CD4-positive, alpha-beta T cell treated with Interleukin-15 for 4 hours (primary cell): ENCODE results near the gene ZC3H4.

ENCODE experiments used
- DNase-seq: peaks from one replicate; pipeline ENCODE4 v3.0.0-alpha.2; 2020; ENCODE audit warnings: low spot score

Gene ZC3H4

GRCh38 chr19:47047763-47048405 lies 65.7 kb downstream of the ZC3H4 start:
- peak; percentile 71 for DNase-seq

DNA sequence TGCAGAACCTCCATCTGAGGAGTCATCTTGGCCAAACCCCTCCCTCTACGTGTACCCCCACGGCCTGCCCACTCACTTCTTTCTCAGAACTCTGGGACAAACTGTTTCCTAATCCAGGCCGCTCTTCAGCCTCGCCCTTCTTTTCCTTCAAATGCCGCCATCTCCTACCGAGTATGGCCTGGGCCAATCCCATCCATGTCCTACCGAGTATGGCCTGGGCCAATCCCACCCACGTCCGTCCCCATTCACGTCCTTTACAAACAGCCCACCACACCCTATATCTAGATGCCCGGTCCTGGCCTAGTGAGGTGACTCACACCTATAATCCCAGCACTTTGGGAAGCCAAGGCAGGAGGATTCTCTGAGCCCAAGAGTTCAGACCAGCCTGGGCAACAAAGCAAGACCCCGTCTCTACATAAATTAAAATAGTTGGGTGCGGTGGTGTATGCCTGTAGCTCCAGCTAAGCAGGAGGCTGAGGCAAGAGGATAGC lies 66.3 kb downstream of the ZC3H4 start:
- no peak for DNase-seq

DNA sequence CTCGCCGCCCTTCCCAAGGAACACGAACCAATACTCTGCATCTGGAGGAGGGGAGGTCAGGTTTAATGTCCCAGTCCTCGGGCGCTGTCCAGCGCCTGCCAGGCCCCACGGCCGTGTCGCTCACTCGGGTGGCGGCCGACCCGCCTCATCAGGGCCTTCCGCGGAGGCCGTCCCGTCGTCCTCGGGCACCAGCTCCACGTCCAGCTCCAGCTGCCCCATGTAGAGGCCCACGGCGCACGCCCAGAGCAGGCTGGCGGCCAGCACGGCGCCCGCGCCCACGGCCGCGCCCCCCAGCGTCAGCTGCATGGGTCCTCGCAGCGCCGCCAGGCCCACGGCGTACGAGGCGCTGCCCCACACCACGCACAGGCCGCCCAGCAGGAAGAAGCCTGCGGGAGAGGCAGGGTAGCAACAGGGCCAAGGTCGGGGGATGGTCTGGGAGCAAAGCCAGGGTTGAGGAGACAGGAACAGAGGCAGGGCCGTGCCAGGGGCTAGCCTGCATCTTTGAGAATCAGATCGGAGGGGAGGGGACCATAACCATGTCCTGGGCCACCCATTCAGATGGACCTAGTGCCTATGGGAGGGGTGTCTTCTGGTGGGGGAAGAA lies 67.6 kb downstream of the ZC3H4 start:
- no peak for DNase-seq

DNA sequence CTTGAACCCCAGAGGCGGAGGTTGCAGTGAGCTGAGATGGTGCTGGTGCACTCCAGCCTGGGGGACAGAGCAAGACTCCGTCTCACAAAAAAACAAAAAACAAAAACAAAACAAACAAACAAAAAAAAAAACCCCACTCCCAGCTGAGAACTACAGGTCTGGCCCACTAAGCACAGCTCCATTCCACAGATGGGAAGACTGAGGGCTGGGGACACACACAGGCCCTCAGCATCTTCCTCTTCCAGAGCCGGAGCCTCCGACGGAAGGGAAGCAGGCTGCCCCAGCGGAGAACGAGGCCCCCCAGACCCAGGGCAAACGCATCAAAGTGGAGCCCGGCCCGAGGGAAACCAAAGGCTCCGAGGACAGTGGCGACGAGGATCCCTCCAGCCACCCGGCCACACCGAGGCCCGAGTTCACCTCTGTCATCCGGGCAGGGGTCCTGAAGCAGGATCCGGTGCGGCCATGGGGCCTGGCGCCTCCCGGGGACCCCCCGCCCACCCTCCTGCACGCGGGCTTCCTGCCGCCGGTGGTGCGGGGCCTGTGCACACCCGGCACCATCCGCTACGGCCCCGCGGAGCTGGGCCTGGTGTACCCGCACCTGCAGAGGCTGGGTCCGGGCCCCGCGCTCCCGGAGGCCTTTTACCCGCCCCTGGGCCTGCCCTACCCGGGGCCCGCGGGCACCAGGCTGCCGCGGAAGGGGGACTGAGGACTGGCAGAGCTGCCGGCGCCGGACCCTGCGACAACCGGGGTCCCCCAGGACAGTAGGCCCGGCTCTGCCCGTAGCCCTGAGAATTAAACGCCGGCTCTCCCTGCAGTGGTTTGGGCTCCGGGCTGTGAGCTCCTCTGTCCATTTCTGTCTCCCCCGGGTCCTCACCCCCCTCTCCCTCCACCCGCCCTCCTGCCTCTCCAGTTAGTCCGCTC lies 68.4 kb downstream of the ZC3H4 start:
- no peak for DNase-seq

GRCh38 chr19:47040869-47041268 lies 72.7 kb downstream of the ZC3H4 start:
- no peak for DNase-seq

DNA sequence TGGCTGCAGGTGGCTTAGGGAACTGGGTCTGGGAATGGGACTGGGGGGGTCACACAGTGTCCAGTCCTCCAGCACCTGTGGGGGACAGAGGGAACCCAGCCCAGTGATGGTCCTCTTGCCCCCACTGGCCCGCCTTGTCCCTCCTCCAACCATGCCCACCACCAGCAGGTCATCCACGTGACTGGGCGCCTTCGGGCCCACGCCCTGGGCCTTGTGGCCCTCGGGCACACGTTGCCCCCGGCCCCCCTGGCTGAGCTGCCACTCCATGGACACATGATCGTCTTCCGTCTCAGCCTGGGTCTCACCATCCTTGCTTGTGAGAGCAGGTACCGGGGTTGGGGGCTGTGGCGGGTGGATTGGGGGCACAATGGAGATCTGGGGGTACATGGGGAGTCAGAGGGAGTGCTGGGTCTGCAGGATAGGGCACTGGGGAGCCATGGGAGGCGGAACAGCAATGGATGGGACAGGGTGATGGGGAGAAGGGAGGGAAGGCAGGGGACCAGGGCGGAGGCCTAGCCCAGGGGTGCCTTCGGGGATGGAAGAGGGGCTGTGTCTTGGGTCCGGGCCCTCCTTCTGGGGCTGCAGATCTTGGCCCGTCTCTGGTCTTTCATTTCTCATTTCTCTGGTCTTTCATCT lies 74.2 kb downstream of the ZC3H4 start:
- no peak for DNase-seq

DNA sequence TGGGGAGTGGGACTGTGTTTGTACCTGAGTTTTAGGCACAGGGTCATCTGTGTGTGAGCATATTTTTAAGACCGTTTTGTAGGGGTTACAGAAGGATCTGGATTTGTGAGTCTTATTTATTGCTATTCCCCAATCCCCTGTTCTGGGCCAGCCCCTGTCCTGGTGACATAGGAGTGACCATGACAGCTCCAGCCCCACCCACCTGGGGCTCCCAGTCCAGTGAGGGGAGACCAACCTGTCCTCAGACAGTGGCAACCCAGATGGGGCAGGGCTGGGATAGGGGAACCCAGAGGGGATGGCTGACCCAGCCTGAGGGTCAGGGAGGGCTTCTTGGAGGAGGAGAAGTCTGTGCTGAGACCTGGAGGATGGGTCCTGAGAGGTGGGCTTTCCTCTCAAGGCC lies 75.8 kb downstream of the ZC3H4 start:
- no peak for DNase-seq

DNA sequence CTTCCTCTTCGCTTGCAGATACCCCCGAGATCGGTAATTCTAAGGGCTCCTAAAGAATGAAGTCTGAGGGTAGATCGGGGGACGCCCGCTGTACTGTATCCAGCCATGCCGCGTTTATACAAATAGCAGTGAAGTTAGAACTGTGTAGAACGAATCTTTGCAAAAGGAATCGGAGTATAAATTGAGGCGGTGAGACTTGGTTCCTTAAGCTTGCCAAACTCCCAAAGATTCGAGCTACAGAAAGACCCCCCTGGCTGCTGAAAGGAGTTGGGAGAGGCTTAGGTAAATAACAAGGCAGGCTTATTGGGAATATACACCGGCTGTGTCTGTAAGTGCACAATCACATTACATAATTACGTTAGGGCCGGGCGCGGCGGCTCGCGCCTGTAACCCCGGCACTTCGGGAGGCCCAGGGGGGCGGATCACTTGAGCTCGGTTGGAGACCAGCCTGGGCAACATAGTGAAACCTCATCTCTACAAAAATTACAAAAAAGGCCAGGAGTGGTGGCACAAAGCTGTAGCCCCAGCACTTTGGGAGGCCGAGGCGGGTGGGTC lies 77.4 kb downstream of the ZC3H4 start:
- DNase-seq: no peak

DNA sequence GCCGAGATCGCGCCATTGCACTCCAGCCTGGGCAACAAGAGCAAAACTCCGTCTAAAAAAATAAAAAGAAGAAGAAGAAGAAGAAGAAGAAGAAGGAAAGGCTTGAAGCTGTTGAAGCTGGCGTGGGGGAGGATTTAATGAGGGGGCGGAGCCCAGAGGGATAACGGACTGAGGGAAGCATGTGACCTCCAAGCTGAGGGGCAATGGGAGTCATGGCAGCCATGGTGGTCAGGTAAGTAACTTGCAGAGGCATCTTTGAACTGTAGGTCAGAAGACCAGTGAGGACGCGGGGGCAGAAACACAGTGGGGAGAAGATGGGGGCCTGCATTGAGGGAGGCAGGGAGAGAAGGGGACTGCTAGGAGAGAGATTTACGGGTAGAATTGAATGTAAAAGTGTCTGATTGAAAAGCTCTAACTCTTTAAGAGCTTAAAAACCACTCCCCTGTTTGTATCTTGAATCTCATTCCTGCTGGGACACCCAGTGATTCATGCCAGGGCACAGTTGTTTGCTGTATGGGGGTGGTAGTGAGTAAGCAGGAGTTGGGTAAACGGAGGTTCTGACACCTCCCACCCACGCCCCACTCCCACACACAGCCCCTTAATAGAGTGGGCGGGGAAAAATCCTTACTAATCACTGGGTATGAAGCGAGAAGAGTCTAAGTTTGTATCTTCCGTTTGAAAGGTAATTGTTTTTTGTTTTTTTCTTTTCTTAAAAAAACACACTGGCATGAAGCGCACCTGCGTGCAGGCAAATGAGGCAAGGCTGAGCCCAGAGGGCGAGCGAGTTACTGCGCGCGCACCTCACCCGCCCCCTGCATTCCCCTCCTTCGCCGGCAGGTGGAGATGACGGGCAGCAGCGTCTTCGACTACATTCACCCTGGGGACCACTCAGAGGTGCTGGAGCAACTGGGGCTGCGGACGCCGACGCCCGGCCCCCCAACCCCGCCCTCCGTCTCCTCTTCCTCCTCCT lies 78.2 kb downstream of the ZC3H4 start:
- DNase-seq: peak; percentile 96

- DNase-seq: peak; percentile 71
Measured at GRCh38 chr19:47032171-47032811, 81.3 kb downstream of the ZC3H4 start.

DNA sequence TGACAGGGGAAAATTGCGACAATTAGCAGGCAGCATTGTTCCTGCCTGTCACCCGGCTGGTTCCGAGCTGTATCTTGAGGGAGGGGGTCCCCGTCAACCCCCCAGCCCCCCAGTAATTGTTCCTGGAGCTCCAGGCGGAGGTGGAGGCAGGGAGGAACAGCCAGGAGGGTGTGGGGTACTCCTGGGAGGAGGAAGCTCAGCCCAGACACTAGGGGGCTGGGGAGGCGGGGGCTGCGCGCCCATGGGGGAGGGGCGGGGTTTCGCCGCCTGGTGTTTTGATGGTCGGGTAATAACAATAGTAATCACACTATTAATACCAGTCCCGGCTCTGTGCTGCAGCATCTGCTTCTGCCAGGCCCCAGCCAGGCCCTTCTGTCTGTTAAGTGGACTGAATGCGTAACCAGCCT lies 85.4 kb downstream of the ZC3H4 start:
- DNase-seq: no peak

GRCh38 chr19:47027586-47028088 lies 85.9 kb downstream of the ZC3H4 start:
- no peak for DNase-seq

GRCh38 chr19:47026889-47027288 lies 86.7 kb downstream of the ZC3H4 start:
- no peak for DNase-seq

- DNase-seq: no peak
Measured at GRCh38 chr19:47026156-47026555, 87.4 kb downstream of the ZC3H4 start.

DNA sequence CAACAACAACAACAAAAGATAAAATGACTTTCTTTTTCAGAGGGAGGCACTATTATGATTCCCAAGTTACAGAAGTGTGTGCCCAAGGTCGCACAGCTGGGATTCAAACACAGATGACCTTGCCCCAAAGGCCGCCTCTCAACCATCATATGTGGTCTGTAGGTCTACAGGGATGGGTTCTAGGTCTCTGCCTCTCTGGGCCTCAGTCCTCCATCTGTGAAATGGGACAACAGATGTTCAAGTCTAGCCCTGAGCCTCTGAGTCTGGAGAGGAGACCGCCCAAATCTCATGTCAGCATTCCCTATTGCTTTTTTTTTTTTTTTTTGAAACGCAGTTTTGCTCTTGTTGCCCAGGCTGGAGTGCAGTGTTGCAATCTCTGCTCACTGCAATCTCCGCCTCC lies 89.1 kb downstream of the ZC3H4 start:
- DNase-seq: no peak

GRCh38 chr19:47023448-47023794 lies 90.2 kb downstream of the ZC3H4 start:
- DNase-seq: no peak

GRCh38 chr19:47022541-47023447 lies 90.8 kb downstream of the ZC3H4 start:
- no peak for DNase-seq

GRCh38 chr19:47022140-47022536 lies 91.4 kb downstream of the ZC3H4 start:
- DNase-seq: no peak

GRCh38 chr19:47021536-47022139 lies 91.9 kb downstream of the ZC3H4 start:
- DNase-seq: no peak
